K562 (cell line): ENCODE data around the gene RNF222. TPM values are rescaled to one million over a fixed set of nuclear protein-coding genes. Genes with fewer than 3 reads are reported as not detected.

Source experiments
- ELF1 ChIP-seq: fragments of 200-800 bp; sonication (Bioruptor generic); IDR thresholded peaks from 2 replicates; pipeline ENCODE4 v1.6.1; 2016; ENCODE audit warnings: missing genetic modification characterization, missing compliant biosample characterization
- ELF2 ChIP-seq: fragments of 250-450 bp; sonication (Bioruptor Pico); IDR thresholded peaks from 2 replicates; pipeline ENCODE4 v1.5.0; 2021; ENCODE audit warnings: mild to moderate bottlenecking
- EP400 ChIP-seq: fragments of 450-650 bp; IDR thresholded peaks from 2 replicates; pipeline ENCODE4 v1.6.1; 2017; ENCODE audit warnings: antibody characterized with exemption, mild to moderate bottlenecking, moderate library complexity
- GATA2 ChIP-seq: sonication (generic); formaldehyde crosslinking; IDR thresholded peaks from 2 replicates; pipeline ENCODE4 v1.4.0; 2020; ENCODE audit warnings: mild to moderate bottlenecking, missing genetic modification reagents
- HDAC3 ChIP-seq: fragments of 450-650 bp; IDR thresholded peaks from 2 replicates; pipeline ENCODE4 v1.6.1; 2018; ENCODE audit warnings: borderline replicate concordance, mild to moderate bottlenecking, moderate library complexity; ENCODE audit not compliant: partially characterized antibody
- HNRNPLL ChIP-seq: fragments of 200-400 bp; formaldehyde crosslinking; IDR thresholded peaks from 2 replicates; pipeline ENCODE4 v1.6.1; 2017; ENCODE audit warnings: low read length, low read depth, mild to moderate bottlenecking; ENCODE audit not compliant: poor library complexity, severe bottlenecking
- LCOR ChIP-seq: sonication (generic); formaldehyde crosslinking; IDR thresholded peaks from 2 replicates; pipeline ENCODE4 v1.8.0; 2022; ENCODE audit warnings: mild to moderate bottlenecking, missing genetic modification reagents
- MCM2 ChIP-seq: fragments of 450-650 bp; IDR thresholded peaks from 2 replicates; pipeline ENCODE4 v1.6.1; 2017; ENCODE audit warnings: low read depth, mild to moderate bottlenecking
- NFRKB ChIP-seq: fragments of 450-650 bp; IDR thresholded peaks from 2 replicates; pipeline ENCODE4 v1.6.1; 2016; ENCODE audit warnings: low read depth
- PML ChIP-seq: IDR thresholded peaks from 2 replicates; pipeline ENCODE4 v1.6.1; 2012; ENCODE audit warnings: low read length, inconsistent platforms
- ZFX ChIP-seq: sonication (generic); formaldehyde crosslinking; IDR thresholded peaks from 2 replicates; pipeline ENCODE4 v1.8.0; 2022; ENCODE audit warnings: mild to moderate bottlenecking, missing genetic modification reagents, moderate library complexity
- ZNF696 ChIP-seq: fragments of 250-450 bp; sonication (Bioruptor Pico); conservative IDR thresholded peaks from 2 replicates; pipeline ENCODE4 v1.4.0; 2020; ENCODE audit warnings: mild to moderate bottlenecking, moderate library complexity
- ZZZ3 ChIP-seq: fragments of 450-650 bp; IDR thresholded peaks from 2 replicates; pipeline ENCODE4 v1.6.1; 2016; ENCODE audit warnings: antibody characterized with exemption, mild to moderate bottlenecking, moderate library complexity
- polyA plus RNA-seq, 8 experiments: library from polyadenylated mRNA; depleted of rRNA in 4 of 8; stranded (reverse) in 5 of 8; unstranded in 3 of 8; fragments of >200 nt; fragmentation: Nextera tagmentation in 2 of 8; fragmentation: Illumina TruSeq in 1 of 8; extraction: Ambion mirVana in 2 of 8; extraction: Trizol in 1 of 8; gene quantifications; 2 replicates each; pipeline versions ENCODE4 v1.2.1 to v1.2.3, GENCODE V29; 2011 to 2014; ENCODE audit warnings: inconsistent platforms in 1 of 8, missing spikeins in 1 of 8
- total RNA-seq, 7 experiments: library from RNA; depleted of rRNA in 6 of 7; stranded (reverse); fragments of >200 nt in 6 of 7; fragmentation: Illumina TruSeq in 2 of 7; extraction: Trizol in 2 of 7; gene quantifications; 2 replicates each; pipeline versions ENCODE4 v1.2.1 to v1.2.3, GENCODE V29; 2011 to 2021; ENCODE audit warnings: low replicate concordance in 1 of 7
- TF ChIP-seq, protein P1 (sequence below), 2 experiments: fragments of 450-650 bp; formaldehyde crosslinking in 1 of 2; IDR thresholded peaks; 2 replicates each; pipeline versions ENCODE4 v1.4.0 to v1.6.1; 2014 to 2020; ENCODE audit warnings: mild to moderate bottlenecking in 2 of 2, borderline replicate concordance in 1 of 2, low read depth in 1 of 2
- TF ChIP-seq, protein P2 (sequence below): fragments of 250-450 bp; sonication (Bioruptor Pico); IDR thresholded peaks from 2 replicates; pipeline ENCODE4 v1.4.0; 2020

Gene RNF222
- total and polyA plus RNA-seq, 9 of the 15 experiments (the other 6 are each of a cell fraction or from before 2014, with no cell fraction given): not detected

DNA sequence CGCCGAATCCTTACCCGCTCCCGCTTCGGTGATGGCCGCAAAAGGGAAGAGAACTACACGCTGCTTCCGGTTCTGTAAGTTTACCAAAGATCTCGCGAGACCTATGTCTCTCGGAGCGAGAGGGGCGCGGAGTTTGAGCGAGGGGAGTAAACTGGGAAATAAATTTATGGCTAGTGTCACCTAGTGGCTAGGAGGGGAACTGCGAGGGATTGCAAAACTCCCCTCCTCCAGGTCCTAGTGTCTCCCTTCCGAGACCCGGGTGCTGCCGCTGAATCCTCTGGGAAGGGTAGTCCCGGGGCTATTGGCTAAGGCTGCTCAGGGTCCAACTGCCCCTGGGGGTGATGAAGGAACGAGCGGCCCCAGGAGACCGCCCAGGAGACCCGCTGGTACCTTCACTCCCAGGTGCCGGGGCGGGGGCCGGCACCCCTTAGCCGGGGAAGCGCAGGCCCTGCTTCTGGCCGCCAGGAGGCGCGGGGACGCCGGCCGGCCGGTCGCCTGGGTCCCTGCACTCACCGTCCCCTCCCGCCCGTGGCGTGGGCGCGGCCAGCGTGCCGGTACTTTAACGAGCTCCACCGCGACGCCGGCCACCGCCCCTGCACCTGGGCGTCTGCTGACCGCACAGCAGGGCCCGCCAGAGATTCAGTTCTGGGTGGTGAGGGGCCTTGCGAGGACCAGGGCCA, 14.3 kb downstream of the RNF222 start, which contains the start of gene RPL26 (continued):
- TF ChIP-seq, protein P1, sequence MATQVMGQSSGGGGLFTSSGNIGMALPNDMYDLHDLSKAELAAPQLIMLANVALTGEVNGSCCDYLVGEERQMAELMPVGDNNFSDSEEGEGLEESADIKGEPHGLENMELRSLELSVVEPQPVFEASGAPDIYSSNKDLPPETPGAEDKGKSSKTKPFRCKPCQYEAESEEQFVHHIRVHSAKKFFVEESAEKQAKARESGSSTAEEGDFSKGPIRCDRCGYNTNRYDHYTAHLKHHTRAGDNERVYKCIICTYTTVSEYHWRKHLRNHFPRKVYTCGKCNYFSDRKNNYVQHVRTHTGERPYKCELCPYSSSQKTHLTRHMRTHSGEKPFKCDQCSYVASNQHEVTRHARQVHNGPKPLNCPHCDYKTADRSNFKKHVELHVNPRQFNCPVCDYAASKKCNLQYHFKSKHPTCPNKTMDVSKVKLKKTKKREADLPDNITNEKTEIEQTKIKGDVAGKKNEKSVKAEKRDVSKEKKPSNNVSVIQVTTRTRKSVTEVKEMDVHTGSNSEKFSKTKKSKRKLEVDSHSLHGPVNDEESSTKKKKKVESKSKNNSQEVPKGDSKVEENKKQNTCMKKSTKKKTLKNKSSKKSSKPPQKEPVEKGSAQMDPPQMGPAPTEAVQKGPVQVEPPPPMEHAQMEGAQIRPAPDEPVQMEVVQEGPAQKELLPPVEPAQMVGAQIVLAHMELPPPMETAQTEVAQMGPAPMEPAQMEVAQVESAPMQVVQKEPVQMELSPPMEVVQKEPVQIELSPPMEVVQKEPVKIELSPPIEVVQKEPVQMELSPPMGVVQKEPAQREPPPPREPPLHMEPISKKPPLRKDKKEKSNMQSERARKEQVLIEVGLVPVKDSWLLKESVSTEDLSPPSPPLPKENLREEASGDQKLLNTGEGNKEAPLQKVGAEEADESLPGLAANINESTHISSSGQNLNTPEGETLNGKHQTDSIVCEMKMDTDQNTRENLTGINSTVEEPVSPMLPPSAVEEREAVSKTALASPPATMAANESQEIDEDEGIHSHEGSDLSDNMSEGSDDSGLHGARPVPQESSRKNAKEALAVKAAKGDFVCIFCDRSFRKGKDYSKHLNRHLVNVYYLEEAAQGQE (IDR thresholded peaks at IDR 0.05; ENCODE audit: borderline replicate concordance): peak; percentile 65; the same call in 1 of the 2 replicates
- TF ChIP-seq, protein P1 (CRISPR knock-in tag; IDR thresholded peaks at IDR 0.05; ENCODE audit: low read depth): no peak
- TF ChIP-seq LCOR (no peak), NFRKB (peak; percentile 91), ELF1 (peak; percentile 91), ZFX (CRISPR knock-in tag) (peak; percentile 57), EP400 (peak; percentile 72), MCM2 (no peak), HDAC3 (peak; percentile 69), ZNF696 (CRISPR knock-in tag) (no peak), PML (peak; percentile 70), ZZZ3 (0 out of 2 replicates have a peak, but pooled peaks have one; percentile 15), ELF2 (CRISPR knock-in tag) (peak; percentile 88), GATA2 (CRISPR knock-in tag) (no peak), HNRNPLL (peak; percentile 32)
- TF ChIP-seq, protein P2, sequence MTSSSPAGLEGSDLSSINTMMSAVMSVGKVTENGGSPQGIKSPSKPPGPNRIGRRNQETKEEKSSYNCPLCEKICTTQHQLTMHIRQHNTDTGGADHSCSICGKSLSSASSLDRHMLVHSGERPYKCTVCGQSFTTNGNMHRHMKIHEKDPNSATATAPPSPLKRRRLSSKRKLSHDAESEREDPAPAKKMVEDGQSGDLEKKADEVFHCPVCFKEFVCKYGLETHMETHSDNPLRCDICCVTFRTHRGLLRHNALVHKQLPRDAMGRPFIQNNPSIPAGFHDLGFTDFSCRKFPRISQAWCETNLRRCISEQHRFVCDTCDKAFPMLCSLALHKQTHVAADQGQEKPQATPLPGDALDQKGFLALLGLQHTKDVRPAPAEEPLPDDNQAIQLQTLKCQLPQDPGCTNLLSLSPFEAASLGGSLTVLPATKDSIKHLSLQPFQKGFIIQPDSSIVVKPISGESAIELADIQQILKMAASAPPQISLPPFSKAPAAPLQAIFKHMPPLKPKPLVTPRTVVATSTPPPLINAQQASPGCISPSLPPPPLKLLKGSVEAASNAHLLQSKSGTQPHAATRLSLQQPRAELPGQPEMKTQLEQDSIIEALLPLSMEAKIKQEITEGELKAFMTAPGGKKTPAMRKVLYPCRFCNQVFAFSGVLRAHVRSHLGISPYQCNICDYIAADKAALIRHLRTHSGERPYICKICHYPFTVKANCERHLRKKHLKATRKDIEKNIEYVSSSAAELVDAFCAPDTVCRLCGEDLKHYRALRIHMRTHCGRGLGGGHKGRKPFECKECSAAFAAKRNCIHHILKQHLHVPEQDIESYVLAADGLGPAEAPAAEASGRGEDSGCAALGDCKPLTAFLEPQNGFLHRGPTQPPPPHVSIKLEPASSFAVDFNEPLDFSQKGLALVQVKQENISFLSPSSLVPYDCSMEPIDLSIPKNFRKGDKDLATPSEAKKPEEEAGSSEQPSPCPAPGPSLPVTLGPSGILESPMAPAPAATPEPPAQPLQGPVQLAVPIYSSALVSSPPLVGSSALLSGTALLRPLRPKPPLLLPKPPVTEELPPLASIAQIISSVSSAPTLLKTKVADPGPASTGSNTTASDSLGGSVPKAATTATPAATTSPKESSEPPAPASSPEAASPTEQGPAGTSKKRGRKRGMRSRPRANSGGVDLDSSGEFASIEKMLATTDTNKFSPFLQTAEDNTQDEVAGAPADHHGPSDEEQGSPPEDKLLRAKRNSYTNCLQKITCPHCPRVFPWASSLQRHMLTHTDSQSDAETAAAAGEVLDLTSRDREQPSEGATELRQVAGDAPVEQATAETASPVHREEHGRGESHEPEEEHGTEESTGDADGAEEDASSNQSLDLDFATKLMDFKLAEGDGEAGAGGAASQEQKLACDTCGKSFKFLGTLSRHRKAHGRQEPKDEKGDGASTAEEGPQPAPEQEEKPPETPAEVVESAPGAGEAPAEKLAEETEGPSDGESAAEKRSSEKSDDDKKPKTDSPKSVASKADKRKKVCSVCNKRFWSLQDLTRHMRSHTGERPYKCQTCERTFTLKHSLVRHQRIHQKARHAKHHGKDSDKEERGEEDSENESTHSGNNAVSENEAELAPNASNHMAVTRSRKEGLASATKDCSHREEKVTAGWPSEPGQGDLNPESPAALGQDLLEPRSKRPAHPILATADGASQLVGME: no peak
